NCI-H1436 (cell line): Measurements from ENCODE around the gene MCCC2.
"Not testable (repeated sequence)": the region's sequence is repeated elsewhere in the genome, so short reads cannot be mapped to it uniquely, and the experiment has no call there.

ENCODE experiments used
- DNase-seq: peaks from one replicate; lab custom pipeline; 2025; lab: John Stamatoyannopoulos, UW

Gene MCCC2

GRCh38 chr5:71586941-71587765, at the start of gene MCCC2:
Gene MCCC2, plus strand, starts transcription at chr5:71587340. Its CDS starts 86 bp downstream, at chr5:71587426.
- DNase-seq = peak; percentile 95

- no peak for DNase-seq
These were observed 49.5 kb upstream of the MCCC2 start for GRCh38 chr5:71537687-71538086.

DNA sequence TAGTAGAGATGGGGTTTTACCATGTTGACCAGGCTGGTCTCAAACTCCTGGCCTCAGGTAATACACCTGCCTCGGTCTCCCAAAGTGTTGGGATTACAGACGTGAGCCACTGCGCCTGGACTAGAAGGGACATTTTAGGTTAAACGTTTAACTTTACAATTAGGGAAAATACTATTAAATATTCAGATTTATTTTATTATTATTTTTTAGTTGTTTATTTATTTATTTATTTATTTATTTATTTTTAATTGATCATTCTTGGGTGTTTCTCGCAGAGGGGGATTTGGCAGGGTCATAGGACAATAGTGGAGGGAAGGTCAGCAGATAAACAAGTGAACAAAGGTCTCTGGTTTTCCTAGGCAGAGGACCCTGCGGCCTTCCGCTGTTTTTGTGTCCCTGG, 36.3 kb upstream of the MCCC2 start:
- not testable (repeated sequence) for DNase-seq

GRCh38 chr5:71551582-71551981, 35.6 kb upstream of the MCCC2 start:
- DNase-seq = not testable (repeated sequence)

- not testable (repeated sequence) for DNase-seq
These were observed 35.0 kb upstream of the MCCC2 start for GRCh38 chr5:71552026-71552749.

- DNase-seq = no peak
These were observed 24.0 kb upstream of the MCCC2 start for GRCh38 chr5:71563161-71563560.

DNA sequence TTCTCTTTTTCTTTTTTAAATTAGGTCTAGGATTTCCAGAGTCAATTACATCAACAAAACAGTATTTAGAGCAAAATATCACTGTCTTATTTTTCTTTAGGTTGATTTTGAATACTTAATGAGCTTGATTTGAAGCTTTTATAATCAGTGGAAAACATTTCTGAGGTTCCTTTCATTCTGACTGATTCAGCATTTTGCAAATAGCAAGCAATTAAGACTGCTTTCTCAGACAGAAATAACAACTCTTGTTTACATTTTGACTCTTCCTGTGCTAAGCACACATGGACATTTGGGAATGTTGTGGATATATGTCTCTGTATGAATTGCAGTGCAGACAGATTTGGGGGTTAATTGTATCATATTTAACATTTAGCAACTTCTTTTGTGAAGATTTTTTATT, 22.2 kb upstream of the MCCC2 start:
- no peak for DNase-seq

GRCh38 chr5:71569748-71570509, 17.2 kb upstream of the MCCC2 start:
- no peak for DNase-seq

DNA sequence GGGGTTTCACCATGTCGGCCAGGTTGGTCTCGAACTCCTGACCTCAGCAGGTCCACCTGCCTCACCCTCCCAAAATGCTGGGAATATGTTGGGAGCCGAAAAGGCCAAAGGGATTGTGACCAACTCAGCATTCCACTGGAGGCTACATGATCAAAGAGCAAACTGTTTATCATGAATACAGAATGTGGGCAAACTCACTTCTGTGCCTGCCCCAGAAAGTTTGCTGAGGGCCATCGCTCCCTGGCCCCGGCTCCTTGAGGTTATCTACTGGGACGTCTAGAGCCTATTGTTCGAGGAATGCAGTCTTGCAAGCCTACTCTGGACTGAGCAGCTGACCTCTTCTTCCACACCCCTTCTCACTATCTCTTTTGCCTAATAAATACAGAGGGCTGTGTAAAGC, 15.3 kb upstream of the MCCC2 start:
- not testable (repeated sequence) for DNase-seq

GRCh38 chr5:71573591-71573990, 13.5 kb upstream of the MCCC2 start:
- no peak for DNase-seq

DNA sequence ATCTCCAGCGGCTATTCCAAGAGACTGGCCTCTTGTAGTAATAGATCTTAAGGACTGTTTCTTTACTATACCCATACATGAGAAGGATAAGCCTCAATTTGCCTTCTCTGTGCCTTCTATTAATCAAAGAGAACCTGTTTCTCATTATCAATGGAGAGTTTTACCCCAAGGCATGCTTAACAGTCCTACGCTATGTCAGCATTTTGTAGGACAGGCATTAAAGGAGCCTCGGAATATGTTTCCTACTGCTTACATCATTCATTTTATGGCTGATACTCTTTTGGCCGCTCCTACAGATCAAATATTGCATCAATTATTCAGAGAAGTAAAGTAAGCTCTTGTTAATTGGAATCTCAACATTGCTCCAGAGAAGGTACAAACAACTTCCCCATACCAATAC, 11.6 kb upstream of the MCCC2 start:
- DNase-seq = not testable (repeated sequence)

DNA sequence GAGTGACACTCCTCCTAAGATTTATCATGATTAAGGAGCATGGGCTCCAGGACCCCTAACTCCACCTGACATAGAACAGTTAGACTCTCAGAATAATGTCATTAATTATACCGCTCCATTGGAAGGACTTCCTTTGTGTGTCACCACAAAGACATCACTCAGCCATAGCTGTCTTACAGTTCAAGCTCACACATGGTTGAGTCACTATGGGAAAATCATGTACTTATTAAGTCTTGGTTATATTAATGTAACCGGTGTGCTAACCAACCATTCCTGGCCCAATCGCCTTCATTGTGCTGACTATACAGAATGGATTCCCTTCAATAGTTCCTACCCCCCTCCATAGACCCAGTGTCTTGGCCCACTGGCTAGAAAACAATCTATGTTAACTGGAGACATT, 10.9 kb upstream of the MCCC2 start:
- no peak for DNase-seq

DNA sequence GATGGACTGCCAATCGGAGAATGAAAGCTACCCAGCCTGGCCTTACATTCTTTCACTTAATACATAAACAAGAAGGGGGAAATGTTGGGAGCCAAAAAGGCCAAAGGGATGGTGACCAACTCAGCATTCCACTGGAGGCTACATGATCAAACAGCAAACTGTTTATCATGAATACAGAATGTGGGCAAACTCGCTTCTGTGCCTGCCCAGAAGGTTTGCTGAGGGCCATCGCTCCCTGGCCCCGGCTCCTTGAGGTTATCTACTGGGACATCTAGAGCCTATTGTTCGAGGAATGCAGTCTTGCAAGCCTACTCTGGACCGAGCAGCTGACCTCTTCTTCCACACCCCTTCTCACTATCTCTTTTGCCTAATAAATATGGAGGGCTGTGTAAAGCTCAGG, 9.3 kb upstream of the MCCC2 start:
- not testable (repeated sequence) for DNase-seq

DNA sequence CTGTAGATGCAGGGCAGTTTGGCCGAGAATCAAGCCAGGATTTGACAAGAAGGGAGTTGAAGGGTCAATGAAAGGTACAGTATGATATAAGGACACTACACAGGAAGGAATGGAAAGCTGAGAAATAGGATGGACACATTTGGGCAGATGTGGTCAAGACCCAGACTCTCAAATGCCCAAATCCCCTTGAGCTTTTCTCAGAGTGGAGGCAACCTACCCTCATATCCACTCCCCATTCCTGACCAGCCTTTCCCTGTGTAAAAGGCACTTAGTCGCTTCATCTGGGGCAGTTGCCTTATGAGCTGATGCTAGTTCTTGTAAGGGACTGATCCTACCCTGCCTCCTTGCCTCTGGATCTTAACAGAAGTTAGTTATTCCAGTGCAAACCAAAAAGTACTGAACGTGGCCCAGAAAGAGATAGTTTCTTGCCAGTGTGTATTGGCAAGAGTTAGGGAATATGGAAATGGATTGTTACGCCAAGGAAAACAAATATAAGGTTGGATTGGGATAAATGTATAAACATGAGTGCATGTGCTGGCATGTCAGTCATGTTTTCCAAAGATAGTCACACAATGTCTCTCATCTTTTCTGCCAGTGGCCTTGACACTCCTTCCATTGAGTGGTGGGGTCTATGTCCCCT, 4.1 kb upstream of the MCCC2 start:
- DNase-seq = no peak

DNA sequence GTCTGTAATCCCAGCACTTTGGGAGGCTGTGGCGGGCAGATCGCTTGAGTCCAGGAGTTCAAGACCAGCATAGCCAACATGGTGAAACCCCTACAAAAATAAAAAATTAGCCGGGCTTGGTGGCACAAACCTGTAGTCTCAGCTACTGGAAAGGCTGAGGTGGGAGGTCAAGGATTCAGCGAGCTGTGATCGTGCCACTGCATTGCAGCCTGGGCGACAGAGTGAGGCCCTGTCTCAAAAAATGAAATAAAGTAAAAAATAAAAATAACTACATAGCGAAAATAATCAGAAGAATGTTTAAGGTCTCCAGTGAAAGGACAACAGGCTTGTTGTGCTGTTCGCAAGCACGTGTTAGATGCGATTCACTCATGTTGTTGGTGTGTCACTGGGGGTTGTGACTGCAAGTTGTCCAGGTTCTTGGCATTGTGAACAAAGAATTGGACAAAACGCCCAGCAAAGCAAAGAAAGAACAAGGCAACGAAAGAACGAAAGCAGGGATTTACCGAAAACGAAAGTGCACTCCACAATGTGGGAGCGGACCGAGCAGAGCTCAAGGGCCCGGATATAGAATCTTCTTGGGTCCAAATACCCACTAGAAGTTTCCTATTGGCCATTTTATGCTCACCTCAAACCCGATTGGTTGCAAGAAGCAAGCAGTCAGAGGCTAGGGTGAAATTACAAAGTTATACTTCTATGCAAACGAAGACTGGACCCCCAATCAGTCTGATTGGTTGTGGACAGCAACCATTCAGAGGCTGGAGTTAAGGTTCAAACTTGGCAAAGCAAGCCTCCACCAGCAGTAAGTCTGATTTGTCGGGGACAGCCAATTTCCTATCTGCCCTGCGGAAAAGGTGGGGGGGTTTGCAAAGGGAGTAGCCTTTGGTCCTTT, 844 bp upstream of the MCCC2 start:
- no peak for DNase-seq

- no peak for DNase-seq
These were observed 809 bp downstream of the MCCC2 start for GRCh38 chr5:71587766-71588532.

GRCh38 chr5:71588533-71588885, 1.4 kb downstream of the MCCC2 start:
- DNase-seq = no peak

DNA sequence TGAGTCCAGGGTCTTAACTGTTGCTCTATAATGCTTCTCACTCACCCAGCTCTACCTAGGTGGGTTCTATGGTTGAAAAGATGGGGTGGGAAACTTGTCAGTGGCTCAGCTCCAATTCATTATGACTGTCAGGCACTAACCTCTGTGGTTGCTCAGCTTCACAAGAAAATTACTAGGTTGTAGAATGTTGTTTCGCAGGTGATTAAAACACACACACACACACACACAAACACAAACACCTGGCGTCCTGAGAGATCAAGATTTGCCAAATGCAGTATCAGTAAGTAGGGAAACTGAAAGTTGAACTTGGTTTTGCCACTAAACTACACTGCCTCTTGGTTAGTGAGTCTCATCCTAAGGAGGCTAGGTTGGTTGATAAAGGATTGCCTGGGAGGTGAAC, 2.8 kb downstream of the MCCC2 start:
- DNase-seq = no peak

- DNase-seq = no peak
These were observed 4.0 kb downstream of the MCCC2 start for GRCh38 chr5:71591100-71591499.

DNA sequence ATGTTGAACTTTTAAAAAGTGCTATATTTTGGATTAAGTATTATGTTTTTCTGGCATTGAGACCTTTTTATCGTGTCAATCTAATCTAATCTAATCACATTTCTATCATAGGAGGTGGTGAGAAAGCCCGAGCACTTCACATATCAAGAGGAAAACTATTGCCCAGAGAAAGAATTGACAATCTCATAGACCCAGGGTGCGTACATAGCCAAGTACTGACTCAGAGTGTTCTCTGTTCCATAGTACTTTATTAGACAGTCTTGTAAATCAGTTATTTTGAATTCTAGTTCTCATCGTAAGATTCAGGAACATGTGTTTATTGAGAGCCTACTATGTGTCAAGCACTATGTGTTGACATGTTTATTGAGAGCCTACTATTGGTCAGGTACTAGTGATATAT, 9.0 kb downstream of the MCCC2 start:
- DNase-seq = no peak
